ENCODE results near the gene LSG1.

Gene LSG1

DNA sequence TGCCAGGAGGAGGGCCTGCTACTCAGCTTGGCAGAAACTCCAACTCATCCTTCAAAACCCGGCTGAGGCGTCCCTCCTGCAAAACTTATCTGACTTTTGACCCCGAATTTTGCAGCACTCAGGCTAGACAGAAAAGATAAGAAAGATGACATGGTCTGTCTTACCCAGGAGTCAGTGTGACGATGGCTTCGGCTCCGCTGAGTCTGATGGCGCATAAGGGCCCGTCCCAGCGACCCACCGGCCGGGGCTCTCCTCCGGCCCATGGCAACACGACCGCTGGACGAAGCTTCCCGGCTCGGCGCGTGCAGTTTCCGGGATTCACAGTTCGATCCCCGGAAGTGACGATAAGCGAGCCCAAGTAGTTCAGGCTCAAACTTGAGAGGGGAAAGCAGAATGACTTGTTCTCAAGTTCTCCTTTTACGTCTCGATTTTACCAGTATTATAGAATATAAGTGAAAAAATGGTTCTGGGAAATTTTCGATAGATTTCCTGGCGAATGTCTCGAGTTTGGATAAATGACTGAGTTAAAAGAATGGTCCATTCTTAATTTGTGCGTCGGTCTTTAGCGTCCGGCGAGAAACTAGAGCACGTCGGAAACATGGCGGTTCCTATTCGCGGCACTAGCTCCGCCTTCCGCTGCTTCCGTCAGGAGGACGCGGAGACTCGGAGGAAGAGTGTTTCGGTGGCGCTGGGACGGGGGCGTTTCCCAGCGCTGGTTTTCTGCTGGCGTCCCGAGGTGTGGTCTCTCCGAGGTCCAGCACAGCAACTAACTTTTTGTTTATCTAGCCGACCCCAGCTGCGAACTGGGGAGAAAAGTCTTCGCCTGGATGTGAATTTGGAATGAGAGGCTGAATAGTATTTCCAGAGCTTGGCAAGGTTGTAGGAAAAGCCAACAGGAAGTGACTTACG is at the start of gene LSG1:
TSS of gene LSG1 (minus strand) at position 292 of the 909 bp plus-strand sequence. CDS start at position 263, 29 bp downstream.
- DNase-seq (ENCODE audit: low read depth) = peak; percentile 84

- no peak for DNase-seq (ENCODE audit: low read depth)
These were observed 48.1 kb upstream of the LSG1 start for GRCh38 chr3:194720048-194720447.

- no peak for DNase-seq (ENCODE audit: low read depth)
These were observed 46.1 kb upstream of the LSG1 start for GRCh38 chr3:194718079-194718478.

- DNase-seq (ENCODE audit: low read depth) = no peak
These were observed 43.2 kb upstream of the LSG1 start for GRCh38 chr3:194715022-194715800.

DNA sequence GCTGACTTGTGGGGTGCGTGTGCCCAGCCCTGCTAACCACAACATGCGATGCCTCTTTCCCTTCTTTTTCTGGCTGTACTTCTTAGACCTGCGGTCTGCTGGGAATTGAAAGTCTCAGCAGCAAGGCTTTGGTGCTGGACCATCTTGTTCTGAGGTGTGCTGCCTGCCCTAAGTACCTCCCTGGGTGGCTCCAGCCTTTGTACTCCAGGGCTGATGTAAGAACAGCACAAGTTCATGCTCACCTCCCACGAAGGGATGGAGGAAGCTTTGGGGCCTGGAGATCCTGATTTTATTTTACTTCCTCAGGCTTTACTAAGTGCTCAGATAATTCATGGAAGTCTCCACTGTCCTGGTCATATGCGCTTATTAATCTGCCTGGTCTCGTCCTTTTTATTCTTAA is 42.6 kb upstream of the LSG1 start:
- DNase-seq (ENCODE audit: low read depth) = no peak

DNA sequence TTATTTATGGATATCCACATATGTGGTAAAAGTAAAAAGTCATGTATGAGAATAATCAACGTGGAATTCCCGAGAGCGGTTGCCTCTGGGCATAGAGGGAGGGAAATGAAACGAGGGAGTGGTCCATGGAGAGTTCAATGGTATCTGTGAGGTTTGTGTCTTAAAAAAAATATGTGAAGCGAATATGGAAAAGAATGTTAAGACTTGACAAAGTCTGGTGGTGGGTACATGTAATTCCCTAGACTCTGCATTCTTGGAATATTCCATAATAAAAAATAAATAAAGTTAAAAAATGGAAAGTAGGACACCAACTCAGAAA is 42.1 kb upstream of the LSG1 start:
- no peak for DNase-seq (ENCODE audit: low read depth)

GRCh38 chr3:194713299-194714136 is 41.5 kb upstream of the LSG1 start:
- DNase-seq (ENCODE audit: low read depth) = no peak

DNA sequence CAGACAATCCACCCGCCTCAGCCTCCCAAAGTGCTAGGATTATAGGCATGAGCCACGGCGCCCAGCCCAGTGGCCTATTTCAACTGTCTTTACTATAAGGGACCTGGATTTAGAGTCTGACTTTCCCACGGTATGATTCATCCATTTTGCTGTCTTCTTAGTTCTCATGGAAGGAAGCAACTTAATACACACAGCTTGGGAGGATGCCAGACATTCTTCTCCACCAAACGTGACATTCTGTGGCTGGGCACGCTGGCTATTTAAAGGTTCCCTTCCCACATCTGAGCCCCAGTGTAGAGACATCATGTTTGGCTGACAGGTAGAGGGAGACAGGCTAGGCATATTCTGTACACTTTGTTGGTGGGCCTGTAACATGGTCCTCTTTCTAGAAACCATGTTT is 39.9 kb upstream of the LSG1 start:
- no peak for DNase-seq (ENCODE audit: low read depth)

GRCh38 chr3:194711286-194711685 is 39.3 kb upstream of the LSG1 start:
- no peak for DNase-seq (ENCODE audit: low read depth)

DNA sequence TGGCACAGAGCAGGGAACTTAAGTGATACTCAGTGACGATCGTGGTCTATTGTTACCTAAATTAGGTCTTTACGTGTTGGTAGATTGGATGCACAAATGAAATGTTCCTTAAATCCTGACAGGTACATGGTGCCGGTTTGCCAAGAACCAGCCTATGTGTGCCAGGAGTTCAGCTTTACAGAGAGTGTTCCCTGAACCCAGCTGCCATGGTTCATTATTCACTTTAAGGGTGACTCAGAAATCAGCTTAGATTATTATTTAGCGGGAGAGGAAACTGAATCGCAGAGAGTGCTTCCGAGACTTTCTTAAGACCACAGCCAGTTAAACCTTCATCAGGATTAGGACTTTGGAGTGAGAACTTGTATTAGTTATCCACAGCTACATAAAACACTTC is 35.2 kb upstream of the LSG1 start:
- DNase-seq (ENCODE audit: low read depth) = no peak

- DNase-seq (ENCODE audit: low read depth) = no peak
These were observed 33.8 kb upstream of the LSG1 start for GRCh38 chr3:194705761-194706160.

DNA sequence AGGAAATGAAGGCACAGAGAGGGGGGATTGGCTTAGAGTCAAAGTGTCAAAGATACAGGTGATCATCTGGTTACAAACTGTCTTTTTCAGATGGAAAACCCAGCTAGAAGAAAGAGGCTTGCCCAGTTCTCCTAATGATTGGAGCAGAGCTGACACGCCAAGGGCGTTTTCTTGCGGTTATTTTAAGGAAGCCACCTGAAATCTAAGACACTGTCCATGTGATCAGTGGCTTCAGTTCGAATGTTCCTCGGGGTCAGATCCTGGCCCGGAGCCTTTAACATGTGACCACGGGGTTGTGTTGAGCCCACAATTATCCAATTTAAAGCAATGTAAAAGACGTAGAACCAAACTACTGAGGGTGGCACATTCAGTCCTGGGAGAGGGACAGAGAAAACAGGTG is 33.2 kb upstream of the LSG1 start:
- DNase-seq (ENCODE audit: low read depth) = no peak

DNA sequence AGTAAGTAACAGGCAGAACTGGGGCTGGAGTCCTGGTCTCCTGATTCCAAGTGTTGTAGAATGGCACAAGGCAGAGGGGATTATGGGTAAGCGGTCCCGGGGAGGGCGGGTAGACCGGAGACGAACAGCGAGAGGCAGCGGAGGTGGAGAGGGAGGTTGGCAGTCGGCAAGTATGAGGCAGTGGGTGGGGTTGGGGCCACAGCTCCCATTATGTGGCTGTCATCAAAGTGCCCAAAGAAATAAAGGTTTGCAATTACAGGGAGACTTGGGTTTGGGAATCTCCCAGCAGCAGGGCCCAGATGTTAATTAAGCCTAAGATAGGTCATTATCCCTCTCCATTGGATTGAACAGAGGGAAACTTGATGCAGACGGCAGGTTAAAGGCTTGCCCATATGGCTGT is 30.6 kb upstream of the LSG1 start:
- no peak for DNase-seq (ENCODE audit: low read depth)

DNA sequence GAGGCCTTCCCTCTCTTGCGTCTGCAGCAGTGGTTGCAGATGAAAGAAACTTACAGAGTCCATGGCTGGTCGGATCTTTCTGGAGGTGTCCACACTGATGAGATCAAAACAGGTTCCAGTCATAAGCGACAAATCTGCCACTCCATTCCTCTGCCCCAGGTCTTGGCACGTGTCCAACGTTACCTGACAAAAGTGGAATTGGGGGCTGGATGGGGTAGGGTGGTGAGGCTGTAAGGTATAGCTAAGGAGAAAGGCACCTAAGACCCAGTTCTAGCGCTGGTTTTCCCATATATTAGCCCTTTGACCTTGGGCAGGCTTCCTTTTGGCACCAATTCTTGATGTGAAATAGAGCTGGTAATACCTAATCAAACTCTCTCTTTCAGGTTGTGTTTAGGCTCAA is 24.7 kb upstream of the LSG1 start:
- no peak for DNase-seq (ENCODE audit: low read depth)

DNA sequence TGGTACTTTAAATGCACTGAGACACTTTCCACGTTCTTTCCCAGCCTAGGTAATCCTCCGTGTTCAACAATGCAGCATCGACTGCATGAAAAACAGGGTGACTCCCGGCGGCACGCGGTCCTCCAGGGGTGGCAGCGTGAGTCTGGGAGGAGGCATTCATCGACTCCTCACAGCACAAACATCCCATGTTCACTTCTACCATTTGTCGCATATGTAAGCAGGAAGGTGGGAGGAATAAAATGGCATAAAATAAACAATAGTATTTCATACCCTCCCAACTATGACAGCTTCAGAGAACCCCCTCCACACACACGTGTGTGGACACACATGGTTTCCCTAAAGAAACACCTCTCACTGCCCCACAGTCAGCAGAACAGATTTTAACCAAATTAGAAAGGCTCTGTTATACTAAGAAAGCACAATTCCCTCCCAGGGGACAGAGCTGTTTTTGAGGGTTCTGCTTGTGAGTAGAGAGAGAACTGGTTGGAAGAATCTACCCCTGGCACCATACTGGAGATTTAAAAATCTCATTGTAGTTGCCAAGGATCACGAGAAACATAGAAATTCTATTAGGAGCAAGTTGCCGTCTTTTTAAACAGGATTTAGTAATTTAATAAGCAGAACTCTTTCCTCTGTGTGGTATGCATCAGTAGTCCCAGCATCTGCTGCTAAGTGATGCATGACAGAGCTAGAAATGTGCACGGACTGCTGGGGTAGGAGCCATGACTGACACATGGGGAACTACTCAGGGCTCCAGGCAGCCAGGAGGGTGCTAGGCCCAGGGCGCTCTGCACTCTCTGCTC is 19.7 kb upstream of the LSG1 start:
- DNase-seq (ENCODE audit: low read depth) = no peak

DNA sequence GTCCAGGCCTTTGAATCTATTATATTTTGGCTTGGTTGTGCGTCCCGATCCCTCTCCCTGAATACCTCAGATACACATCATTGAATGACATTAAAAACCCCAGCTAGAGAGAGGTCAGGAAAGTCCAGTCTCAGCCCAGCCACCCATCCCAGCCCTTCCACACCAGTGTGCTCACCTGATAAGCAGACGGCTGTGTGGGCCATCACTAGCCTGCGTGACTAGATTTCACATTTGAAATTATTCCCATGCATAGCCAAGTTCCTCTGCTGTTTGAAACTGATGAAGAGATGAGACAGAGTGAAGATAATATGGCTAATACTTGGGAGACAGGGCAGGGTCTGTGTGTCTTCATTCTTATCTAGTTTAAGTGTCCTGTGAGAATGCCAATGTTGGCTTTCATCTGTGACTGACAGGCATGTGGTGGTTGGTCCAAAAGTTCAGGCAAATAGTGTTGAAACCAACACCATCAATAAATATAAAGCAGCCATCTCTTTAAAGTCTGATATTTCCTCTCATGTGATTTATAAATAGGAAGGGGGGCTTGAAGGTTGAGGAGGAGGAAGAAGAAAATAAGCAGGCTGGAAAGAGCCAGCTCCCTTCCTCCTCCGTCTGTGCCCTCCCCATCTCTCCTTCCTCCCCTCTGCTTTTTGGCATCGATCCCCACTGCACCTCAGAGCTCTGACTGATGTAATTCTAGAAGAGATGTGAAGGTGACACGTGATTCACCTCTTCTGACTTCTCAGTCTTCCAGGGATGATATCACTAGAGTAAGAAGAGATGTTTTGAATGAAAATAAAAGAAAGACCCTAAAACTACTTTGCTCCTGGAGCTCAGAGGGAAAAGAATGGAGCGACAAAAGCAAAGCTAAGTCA is 18.7 kb upstream of the LSG1 start:
- DNase-seq (ENCODE audit: low read depth) = no peak

- DNase-seq (ENCODE audit: low read depth) = no peak
These were observed 17.5 kb upstream of the LSG1 start for GRCh38 chr3:194689493-194689944.

DNA sequence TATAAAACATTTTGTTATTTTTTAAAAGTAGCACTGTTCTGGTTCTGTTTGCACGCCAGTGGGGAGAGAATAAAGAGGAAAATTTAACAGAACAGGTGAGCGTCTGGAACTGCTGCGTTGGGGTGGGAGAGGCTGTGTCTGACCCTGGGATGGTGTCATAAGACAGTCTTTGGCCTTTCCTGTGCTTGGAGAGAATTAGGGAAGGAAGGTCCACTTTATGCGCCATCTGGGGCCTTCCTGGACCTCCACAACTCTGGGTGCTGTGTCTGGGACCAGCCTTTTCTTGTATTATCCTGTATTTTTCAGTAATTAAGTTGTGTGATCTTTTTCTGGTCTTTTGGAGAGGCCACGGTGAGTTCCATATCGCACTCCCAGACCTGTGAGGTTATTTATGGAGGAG is 17.0 kb upstream of the LSG1 start:
- no peak for DNase-seq (ENCODE audit: low read depth)

DNA sequence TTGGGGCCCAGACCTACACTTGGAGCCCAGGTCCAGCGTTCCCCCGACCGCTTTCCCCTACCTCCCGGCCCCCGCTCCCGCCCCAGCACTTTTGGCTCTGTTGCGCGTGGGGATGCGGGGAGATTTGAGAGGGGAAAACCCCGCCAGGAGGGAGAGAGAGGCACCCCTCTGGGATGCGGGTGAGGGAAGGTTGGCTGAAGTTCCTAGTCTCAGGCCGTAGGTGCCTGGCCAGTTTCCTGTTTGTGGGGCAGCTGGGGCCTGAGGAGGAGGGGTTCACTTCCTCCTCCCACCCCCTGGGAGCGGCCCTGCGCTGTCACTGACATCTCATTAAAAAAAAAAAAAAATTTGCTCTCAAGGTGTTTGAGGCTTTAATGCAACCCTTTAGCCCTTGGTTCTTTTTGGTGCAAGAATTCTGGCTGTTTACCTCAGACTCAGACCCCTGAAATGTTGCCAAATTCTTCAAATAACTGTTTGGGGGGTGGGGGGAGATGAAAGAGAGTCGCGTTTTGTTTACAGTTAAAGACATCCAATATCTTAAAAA is 16.3 kb upstream of the LSG1 start:
- no peak for DNase-seq (ENCODE audit: low read depth)

DNA sequence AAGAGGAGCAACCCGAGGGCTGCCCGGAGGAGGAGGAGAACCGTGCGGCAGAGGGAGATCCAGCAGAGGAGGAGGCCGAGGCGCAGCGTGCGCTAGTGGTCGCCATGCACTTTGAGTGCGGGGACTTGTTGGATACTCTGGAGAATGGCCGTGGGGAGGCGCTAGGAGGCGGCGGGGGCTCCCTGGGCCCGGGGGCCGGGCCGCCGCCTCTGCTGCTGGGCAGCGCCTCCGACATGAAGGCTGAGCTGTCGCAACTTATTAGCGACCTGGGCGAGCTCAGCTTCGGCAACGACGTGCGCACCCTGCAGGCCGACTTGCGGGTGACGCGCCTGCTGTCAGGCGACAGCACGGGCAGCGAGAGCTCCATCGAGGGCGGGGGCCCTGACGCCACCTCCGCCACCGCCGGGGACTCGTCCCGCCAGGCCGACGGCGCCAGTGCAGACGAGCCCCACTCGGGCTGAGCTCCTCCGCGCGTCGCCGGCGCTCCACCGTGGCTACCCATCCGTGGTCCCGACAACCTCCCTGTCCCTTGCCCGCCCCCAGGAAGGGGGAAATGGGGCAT is 15.7 kb upstream of the LSG1 start:
- DNase-seq (ENCODE audit: low read depth) = peak; percentile 78

Data from stimulated activated CD4-positive, alpha-beta T cell treated with anti-CD3 and anti-CD28 coated beads, Interleukin-2, amount 100 ng/mL, for 4 hours (primary cell).